Activated T-helper 17 cell treated with anti-CD3 and anti-CD28 coated beads, Interleukin-2, amount 50 U/mL, for 72 hours (primary cell): ENCODE results near the gene RASL10B. TPM values are rescaled to one million over a fixed set of nuclear protein-coding genes. Genes with fewer than 3 reads are reported as not detected.

Experiments
- ATAC-seq: fragments of 150-1000 bp; cut with Tn5 transposase; replicated peaks from 2 replicates; pipeline ENCODE4 v1.10.0; 2021; ENCODE audit warnings: mild to moderate bottlenecking, moderate library complexity
- H3K27ac Mint-ChIP-seq: one replicate; pipeline ENCODE4 v1.8.0; 2022; ENCODE audit warnings: mixed read lengths
- H3K27me3 Mint-ChIP-seq: one replicate; pipeline ENCODE4 v1.8.0; 2022; ENCODE audit warnings: mixed read lengths
- H3K36me3 Mint-ChIP-seq: one replicate; pipeline ENCODE4 v1.8.0; 2022; ENCODE audit warnings: low read depth, mild to moderate bottlenecking, mixed read lengths
- H3K4me1 Mint-ChIP-seq: one replicate; pipeline ENCODE4 v1.8.0; 2022; ENCODE audit warnings: mixed read lengths
- H3K4me3 Mint-ChIP-seq: one replicate; pipeline ENCODE4 v1.8.0; 2022; ENCODE audit warnings: mild to moderate bottlenecking, mixed read lengths
- H3K9me3 Mint-ChIP-seq: one replicate; pipeline ENCODE4 v1.8.0; 2022; ENCODE audit warnings: mixed read lengths
- total RNA-seq, 2 donors: library from RNA; stranded (reverse); gene quantifications; one replicate each; pipeline ENCODE4 v1.2.3, GENCODE V29; 2022

Gene RASL10B
- total RNA-seq, 2 donors from 2014 or later = 0.16 to 0.63 TPM

- Mint-ChIP-seq H3K4me1 (no peaks in the 10 kb centered on the region), H3K4me3 (no peak overlapping the region), H3K27me3 (peaks cover 7% of the 10 kb centered on the region), H3K9me3 (no peaks in the 10 kb centered on the region), H3K36me3 (no peaks in the 10 kb centered on the region), H3K27ac (no peak overlapping the region)
- ATAC-seq = no peak
These were observed 43.6 kb downstream of the RASL10B start for GRCh38 chr17:35775039-35775438.

GRCh38 chr17:35775583-35775982 is 44.1 kb downstream of the RASL10B start:
- H3K27me3 Mint-ChIP-seq = peaks cover 7% of the 10 kb centered on the region
- ATAC-seq = no peak
- no peak overlapping the region for H3K4me3 Mint-ChIP-seq
- H3K4me1 Mint-ChIP-seq = no peaks in the 10 kb centered on the region
- no peak overlapping the region for H3K27ac Mint-ChIP-seq
- H3K36me3 Mint-ChIP-seq = no peaks in the 10 kb centered on the region
- H3K9me3 Mint-ChIP-seq = no peaks in the 10 kb centered on the region

- H3K36me3 Mint-ChIP-seq = no peaks in the 10 kb centered on the region
- no peak overlapping the region for H3K27ac Mint-ChIP-seq
- no peaks in the 10 kb centered on the region for H3K4me1 Mint-ChIP-seq
- H3K4me3 Mint-ChIP-seq = no peak overlapping the region
- no peaks in the 10 kb centered on the region for H3K9me3 Mint-ChIP-seq
- H3K27me3 Mint-ChIP-seq = peaks cover 15% of the 10 kb centered on the region
- no peak for ATAC-seq
These were observed 47.3 kb downstream of the RASL10B start for GRCh38 chr17:35778641-35779196.

- ATAC-seq = no peak
- Mint-ChIP-seq H3K9me3 (no peaks in the 10 kb centered on the region), H3K27ac (no peak overlapping the region)
These were observed 49.5 kb downstream of the RASL10B start for GRCh38 chr17:35780950-35781349.

GRCh38 chr17:35784895-35785294 is 53.5 kb downstream of the RASL10B start:
- Mint-ChIP-seq H3K27ac (no peak overlapping the region), H3K4me3 (no peak overlapping the region), H3K4me1 (no peaks in the 10 kb centered on the region), H3K27me3 (peaks cover 12% of the 10 kb centered on the region), H3K9me3 (no peaks in the 10 kb centered on the region), H3K36me3 (no peaks in the 10 kb centered on the region)
- ATAC-seq = no peak

More at GRCh38 chr17:35780950-35781349, 49.5 kb downstream of the RASL10B start:
- Mint-ChIP-seq H3K4me1 (no peaks in the 10 kb centered on the region), H3K4me3 (no peak overlapping the region), H3K27me3 (peaks cover 12% of the 10 kb centered on the region), H3K36me3 (no peaks in the 10 kb centered on the region)

GRCh38 chr17:35786941-35787432 is 55.5 kb downstream of the RASL10B start:
- Mint-ChIP-seq H3K4me3 (no peak overlapping the region), H3K27ac (no peak overlapping the region), H3K36me3 (no peaks in the 10 kb centered on the region), H3K27me3 (peaks cover 10% of the 10 kb centered on the region), H3K4me1 (no peaks in the 10 kb centered on the region), H3K9me3 (no peaks in the 10 kb centered on the region)
- no peak for ATAC-seq

- H3K4me3 Mint-ChIP-seq = no peak overlapping the region
- H3K27ac Mint-ChIP-seq = no peak overlapping the region
- peaks cover 15% of the 10 kb centered on the region for H3K27me3 Mint-ChIP-seq
- no peaks in the 10 kb centered on the region for H3K9me3 Mint-ChIP-seq
- no peaks in the 10 kb centered on the region for H3K4me1 Mint-ChIP-seq
- no peaks in the 10 kb centered on the region for H3K36me3 Mint-ChIP-seq
- no peak for ATAC-seq
These were observed 57.3 kb downstream of the RASL10B start for GRCh38 chr17:35788477-35789368.

GRCh38 chr17:35790841-35791240 is 59.4 kb downstream of the RASL10B start:
- no peak for ATAC-seq
- Mint-ChIP-seq H3K27me3 (peaks cover 17% of the 10 kb centered on the region), H3K36me3 (no peaks in the 10 kb centered on the region), H3K4me3 (no peak overlapping the region), H3K27ac (no peak overlapping the region), H3K9me3 (no peaks in the 10 kb centered on the region), H3K4me1 (no peaks in the 10 kb centered on the region)

GRCh38 chr17:35791681-35792350 is 60.4 kb downstream of the RASL10B start:
- H3K27me3 Mint-ChIP-seq = peaks cover 23% of the 10 kb centered on the region
- H3K36me3 Mint-ChIP-seq = no peaks in the 10 kb centered on the region
- ATAC-seq = no peak
- no peaks in the 10 kb centered on the region for H3K9me3 Mint-ChIP-seq
- H3K4me1 Mint-ChIP-seq = no peaks in the 10 kb centered on the region
- H3K4me3 Mint-ChIP-seq = no peak overlapping the region
- no peak overlapping the region for H3K27ac Mint-ChIP-seq

Other genes starting within 250 kb of the RASL10B start
- 10 to 100 TPM; 56.1 to 72.2 TPM for gene SLFN12L, start 194.0 kb upstream of the RASL10B start, total RNA-seq
- gene SLFN14, start 170.8 kb upstream of the RASL10B start, total RNA-seq = under 1 TPM in 1 of 2 donors, not detected in 1; 0.08 TPM
- gene PEX12, start 153.1 kb upstream of the RASL10B start, total RNA-seq = 1 to 10 TPM; 1.9 to 2.6 TPM
- gene AP2B1, start 144.3 kb upstream of the RASL10B start, total RNA-seq = 100 to 1,000 TPM; 189 to 213 TPM
- not detected for gene GAS2L2, start 21.6 kb downstream of the RASL10B start, total RNA-seq
- not detected for gene C17orf50, start 29.2 kb downstream of the RASL10B start, total RNA-seq
- gene MMP28, start 64.0 kb downstream of the RASL10B start, total RNA-seq = not detected
- 100 to 1,000 TPM; 240 to 282 TPM for gene TAF15, start 77.8 kb downstream of the RASL10B start, total RNA-seq
- under 1 TPM in 1 of 2 donors, not detected in 1; 0.24 TPM for gene HEATR9, start 137.3 kb downstream of the RASL10B start, total RNA-seq
- gene CCL5, start 148.7 kb downstream of the RASL10B start, total RNA-seq = 10 to 100 TPM; 17.2 to 22.5 TPM
- gene RDM1, start 199.1 kb downstream of the RASL10B start, total RNA-seq = 1 to 10 TPM; 2.0 to 4.3 TPM
- gene LYZL6, start 212.1 kb downstream of the RASL10B start, total RNA-seq = not detected
- not detected for gene CCL16, start 249.9 kb downstream of the RASL10B start, total RNA-seq